Nephron (organoid): ENCODE measurements around the gene SLC5A12.

ENCODE experiments used
- H3K27ac Mint-ChIP-seq, 3 experiments: 2 replicates each; pipeline ENCODE4 v1.8.0; 2020; ENCODE audit warnings: mixed read lengths in 3 of 3, mild to moderate bottlenecking in 2 of 3, moderate library complexity in 1 of 3
- H3K27me3 Mint-ChIP-seq: 2 replicates; pipeline ENCODE4 v1.8.0; 2021; ENCODE audit warnings: low read depth, mild to moderate bottlenecking, moderate library complexity, mixed read lengths
- H3K36me3 Mint-ChIP-seq: 2 replicates; pipeline ENCODE4 v1.8.0; 2020; ENCODE audit warnings: low read depth, mixed read lengths
- H3K4me1 Mint-ChIP-seq: 2 replicates; pipeline ENCODE4 v1.8.0; 2020; ENCODE audit warnings: mixed read lengths
- H3K4me3 Mint-ChIP-seq, 3 experiments: 2 replicates each; pipeline ENCODE4 v1.8.0; 2020; ENCODE audit warnings: mild to moderate bottlenecking in 3 of 3, mixed read lengths in 3 of 3, moderate library complexity in 2 of 3
- H3K9me3 Mint-ChIP-seq: 2 replicates; pipeline ENCODE4 v1.8.0; 2020; ENCODE audit warnings: mixed read lengths
- CTCF ChIP-seq, 3 experiments: fragments of 200-600 bp; sonication (generic); IDR thresholded peaks; one replicate each; pipeline ENCODE4 v1.5.0; 2021; ENCODE audit warnings: antibody characterized with exemption in 3 of 3; ENCODE audit not compliant: unreplicated experiment in 3 of 3

The SLC5A12 gene

GRCh38 chr11:26620282-26621045 lies 101.4 kb downstream of the SLC5A12 start:
- no peaks in the 10 kb centered on the region for H3K9me3 Mint-ChIP-seq
- H3K36me3 Mint-ChIP-seq, result no peaks in the 10 kb centered on the region
- no peaks in the 10 kb centered on the region for H3K4me1 Mint-ChIP-seq
- no peak overlapping the region for H3K4me3 Mint-ChIP-seq
- TF ChIP-seq CTCF (IDR thresholded peaks at IDR 0.05; ENCODE audit: unreplicated experiment in 3 of 3), result no peak
- no peak overlapping the region for H3K27ac Mint-ChIP-seq
- H3K27me3 Mint-ChIP-seq, result no peaks in the 10 kb centered on the region

- Mint-ChIP-seq H3K4me1 (no peaks in the 10 kb centered on the region), H3K9me3 (peaks cover 6% of the 10 kb centered on the region), H3K27ac (peak overlapping the region in 1 of 3 experiments; percentile 3), H3K27me3 (no peaks in the 10 kb centered on the region), H3K36me3 (no peaks in the 10 kb centered on the region), H3K4me3 (no peak overlapping the region)
- TF ChIP-seq CTCF (IDR thresholded peaks at IDR 0.05; ENCODE audit: unreplicated experiment in 3 of 3), result no peak
These were observed 103.4 kb downstream of the SLC5A12 start for GRCh38 chr11:26618441-26618840.
